ENCODE data around the gene ERC2.

Gene ERC2

DNA sequence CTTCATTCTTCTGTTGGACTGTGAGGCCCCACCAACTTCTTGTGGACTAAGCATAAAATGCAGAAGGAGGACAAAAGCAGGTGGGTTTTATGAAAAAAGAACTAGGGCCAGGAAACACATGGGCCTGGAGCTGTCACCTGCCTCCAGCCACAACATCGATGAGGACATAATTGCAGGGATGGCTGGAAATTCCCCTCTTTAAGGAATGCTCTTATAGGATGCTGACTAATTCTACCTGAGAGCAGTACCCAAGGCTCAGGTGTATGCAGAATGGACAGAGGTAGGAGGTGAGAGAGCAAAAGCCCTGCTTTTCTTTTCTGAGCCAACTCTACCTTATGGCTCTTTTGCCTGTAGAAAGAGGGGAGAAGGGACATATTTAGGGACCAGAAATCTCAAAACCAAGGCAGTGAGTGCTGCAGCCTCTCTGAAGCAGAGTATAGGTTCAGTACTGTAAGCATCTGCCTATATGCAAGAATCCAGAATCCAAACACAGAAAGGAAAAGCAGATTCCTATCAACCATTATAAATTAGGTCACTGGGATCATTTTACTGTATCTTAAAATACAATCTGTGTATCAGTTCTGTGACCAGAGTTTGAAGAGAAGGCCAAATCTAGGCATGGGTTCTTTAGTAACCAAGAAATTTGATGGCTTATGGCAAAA, 775.8 kb downstream of the ERC2 start:
- DNase-seq (ENCODE audit: low read depth in 2 of 3, low spot score in 1 of 3) = no peak

- DNase-seq (ENCODE audit: low read depth in 2 of 3, low spot score in 1 of 3) = no peak
Measured at GRCh38 chr3:55691141-55691540, 777.1 kb downstream of the ERC2 start.

DNA sequence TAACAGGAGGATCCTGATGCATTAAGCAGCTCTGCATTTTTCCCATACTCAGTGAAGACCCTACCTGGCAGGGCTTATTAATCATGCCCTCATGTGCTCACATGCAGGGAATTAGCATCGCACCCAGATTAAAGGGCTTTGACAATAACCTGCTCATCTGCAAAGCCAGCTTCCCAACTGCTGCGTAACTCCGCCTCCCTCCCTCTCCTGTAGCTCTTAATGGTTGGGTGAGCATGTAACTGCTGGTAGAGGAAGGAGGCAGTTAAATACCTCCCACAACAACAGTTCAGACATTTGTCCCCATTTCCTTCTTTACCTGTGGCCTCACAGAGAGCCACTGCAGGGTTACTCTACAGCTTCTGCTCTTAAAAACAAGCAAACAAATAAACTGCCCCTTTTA, 777.5 kb downstream of the ERC2 start:
- no peak for DNase-seq (ENCODE audit: low read depth in 2 of 3, low spot score in 1 of 3)

DNA sequence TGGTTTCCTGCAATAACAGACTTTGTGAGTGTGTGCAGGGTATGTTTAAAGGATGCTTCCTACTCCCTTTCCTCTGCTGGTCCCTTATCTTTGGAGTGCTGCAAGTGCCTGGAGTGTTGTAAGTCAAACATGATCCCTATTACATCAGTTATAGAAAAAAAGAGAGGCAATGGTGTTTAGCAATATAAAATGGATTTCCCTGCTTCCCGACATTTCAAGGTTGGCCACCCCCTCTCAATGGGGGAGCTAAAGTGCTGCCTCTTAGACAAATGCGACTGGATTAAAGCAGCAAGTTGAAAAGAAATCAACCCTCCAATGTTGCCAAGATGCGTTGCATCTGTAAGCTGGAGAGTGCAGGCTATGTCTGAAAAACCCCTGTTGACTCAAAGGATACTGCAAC, 778.1 kb downstream of the ERC2 start:
- DNase-seq (ENCODE audit: low read depth in 2 of 3, low spot score in 1 of 3) = no peak

GRCh38 chr3:55688154-55688553, 780.1 kb downstream of the ERC2 start:
- no peak for DNase-seq (ENCODE audit: low read depth in 2 of 3, low spot score in 1 of 3)

DNA sequence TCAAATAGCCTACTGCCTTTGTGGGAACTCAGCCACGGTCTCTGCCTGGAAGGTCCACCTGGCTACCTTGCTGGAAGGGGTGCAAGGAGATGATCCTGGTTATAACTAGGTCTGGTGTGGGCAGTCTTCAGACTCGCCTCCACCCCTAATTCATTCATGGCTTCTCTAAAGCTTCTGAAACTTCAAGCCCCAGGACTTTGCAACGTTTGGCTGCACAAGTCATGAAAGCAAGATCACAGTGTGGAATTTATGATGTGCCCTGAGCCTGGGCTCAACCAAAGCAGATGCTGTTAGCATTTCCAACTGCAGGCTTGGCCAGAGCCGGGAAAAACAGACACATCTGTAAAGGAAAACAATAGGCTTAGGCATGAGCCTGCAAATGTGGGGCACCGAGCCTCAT, 780.7 kb downstream of the ERC2 start:
- no peak for DNase-seq (ENCODE audit: low read depth in 2 of 3, low spot score in 1 of 3)

DNA sequence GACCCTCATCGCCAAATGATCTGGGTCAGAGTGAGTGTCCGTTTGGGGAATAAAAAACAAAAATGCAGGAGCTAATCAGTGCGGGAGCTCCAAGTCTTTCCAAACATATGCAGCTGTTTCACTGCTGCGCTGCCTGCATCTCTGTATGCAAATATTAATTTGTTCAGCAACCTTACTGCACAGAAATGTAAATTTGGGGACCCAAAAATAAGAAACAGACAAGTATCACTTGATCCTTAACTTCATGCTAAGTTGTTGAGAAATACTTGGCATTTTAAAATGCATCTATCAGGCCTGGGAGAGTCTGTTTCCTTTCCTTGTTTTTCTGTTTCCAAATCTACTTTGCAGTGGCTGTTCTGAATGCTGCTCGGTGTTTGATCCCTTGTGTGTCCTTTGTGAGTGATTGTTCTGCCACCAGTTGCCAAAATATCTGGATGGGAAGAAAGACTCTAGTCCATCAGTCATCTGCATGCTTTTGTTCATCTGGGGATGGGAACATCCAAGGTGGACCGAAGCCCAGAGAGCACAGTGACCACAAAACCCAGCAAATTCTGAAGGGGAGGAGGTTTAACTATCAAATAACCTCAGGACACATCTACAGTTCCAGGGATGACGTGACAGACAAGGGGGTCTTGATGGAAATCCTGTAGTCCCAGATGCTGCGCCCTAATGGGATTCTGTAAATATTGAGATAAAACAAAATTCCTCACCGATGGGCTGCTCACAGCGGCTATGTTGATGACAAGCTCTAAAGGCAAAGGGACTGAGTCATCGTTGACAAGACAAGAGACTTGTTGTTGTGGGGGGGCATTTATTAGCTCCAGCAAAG, 781.6 kb downstream of the ERC2 start:
- no peak for DNase-seq (ENCODE audit: low read depth in 2 of 3, low spot score in 1 of 3)

DNA sequence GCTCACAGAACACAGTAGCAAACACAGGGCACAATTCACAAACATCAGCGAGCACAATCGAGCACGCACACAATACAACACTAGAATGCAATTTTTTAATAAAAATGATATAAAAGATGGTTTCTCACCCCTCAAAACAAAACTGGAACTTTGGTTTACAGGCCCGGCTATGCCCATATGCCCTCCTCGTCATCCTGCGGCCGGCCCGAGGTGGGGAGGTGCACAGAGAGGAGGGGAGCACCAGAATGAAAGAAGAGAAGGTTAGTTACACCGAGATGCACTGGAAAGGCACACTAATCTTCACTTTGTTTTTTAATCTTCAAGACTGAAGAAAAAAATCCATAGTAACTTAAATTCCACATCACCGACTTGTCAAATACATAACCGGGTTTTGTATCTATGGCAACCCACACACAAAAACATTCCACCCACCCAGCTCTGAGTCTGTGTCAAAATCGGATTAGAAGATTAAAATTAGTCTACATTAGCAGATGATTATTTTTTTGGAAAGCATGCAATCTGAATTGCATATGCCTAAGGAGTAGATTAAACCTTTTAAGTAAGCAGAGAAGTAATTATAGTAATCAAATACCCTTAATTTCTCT, 784.5 kb downstream of the ERC2 start:
- DNase-seq (ENCODE audit: low read depth in 2 of 3, low spot score in 1 of 3) = no peak

DNA sequence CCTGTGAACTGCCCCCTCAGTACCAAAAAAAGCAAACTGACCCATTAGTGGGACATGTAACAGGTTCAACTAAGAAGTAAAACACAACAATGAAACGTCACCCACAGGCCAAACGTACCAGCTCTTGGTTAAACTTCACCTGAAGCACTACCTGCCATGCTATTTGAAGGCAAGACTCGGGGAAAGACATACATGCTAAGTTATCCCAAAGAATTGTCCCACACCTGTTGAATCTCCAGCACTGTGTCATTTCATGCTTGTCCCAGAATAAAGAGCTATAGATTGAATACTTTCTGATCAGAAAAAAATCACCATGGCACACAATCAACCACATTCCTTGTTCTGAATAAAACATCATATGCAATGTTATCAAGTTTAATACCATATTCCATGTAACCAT, 785.8 kb downstream of the ERC2 start:
- no peak for DNase-seq (ENCODE audit: low read depth in 2 of 3, low spot score in 1 of 3)

DNA sequence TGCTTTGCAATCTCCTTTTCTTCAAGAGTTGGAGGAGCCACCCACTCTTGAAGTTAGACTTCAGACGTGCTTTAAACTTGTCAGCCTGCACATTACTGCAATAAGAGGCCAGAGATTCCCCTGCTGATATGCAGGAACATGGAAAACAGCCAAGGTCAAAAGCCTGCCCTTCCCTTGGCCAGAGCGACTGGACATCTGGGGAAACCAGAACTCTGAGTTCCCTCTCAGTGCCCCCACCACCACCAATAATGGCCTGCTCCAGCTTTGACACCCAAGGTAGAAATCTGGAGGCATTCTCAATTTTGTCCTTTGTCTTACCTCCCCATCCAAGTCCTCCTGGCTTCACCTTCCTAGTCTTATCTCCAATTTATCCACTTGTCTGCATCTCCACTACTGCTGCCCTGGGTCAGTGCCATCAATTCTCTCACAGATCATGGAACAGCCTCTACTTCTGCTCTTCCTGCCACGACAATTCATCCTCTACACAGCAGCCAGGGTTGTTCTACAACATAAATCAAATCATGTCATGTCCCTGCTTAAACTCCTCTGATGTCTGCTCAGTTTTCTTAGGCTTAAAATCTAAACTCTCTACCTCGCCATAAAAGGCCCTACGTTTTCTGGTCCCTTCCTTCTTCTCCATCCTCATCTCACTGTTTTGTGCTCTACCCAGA, 789.6 kb downstream of the ERC2 start:
- no peak for DNase-seq (ENCODE audit: low read depth in 2 of 3, low spot score in 1 of 3)

GRCh38 chr3:55676643-55677042, 791.6 kb downstream of the ERC2 start:
- DNase-seq (ENCODE audit: low read depth in 2 of 3, low spot score in 1 of 3) = no peak

DNA sequence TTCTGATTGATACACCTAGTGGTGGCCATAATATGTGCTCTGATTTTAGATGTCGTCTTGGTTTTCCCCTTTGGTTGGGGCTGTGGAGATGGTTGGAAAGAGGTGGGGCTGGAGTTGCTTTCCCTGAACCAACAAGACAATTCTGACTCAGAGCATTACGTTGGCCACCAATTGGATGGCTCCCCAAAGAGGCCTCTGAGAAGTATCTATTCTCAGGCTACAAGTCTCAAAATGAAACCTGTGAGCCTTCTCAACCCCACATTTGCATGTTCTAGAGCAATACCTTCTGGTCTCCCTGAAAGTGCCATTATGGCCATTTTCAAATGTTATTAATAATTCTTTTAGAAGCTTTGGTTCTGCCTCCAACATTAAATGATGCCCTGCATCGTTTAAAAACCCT, 792.8 kb downstream of the ERC2 start:
- no peak for DNase-seq (ENCODE audit: low read depth in 2 of 3, low spot score in 1 of 3)

- DNase-seq (ENCODE audit: low read depth in 2 of 3, low spot score in 1 of 3) = no peak
Measured at GRCh38 chr3:55673764-55674163, 794.5 kb downstream of the ERC2 start.

DNA sequence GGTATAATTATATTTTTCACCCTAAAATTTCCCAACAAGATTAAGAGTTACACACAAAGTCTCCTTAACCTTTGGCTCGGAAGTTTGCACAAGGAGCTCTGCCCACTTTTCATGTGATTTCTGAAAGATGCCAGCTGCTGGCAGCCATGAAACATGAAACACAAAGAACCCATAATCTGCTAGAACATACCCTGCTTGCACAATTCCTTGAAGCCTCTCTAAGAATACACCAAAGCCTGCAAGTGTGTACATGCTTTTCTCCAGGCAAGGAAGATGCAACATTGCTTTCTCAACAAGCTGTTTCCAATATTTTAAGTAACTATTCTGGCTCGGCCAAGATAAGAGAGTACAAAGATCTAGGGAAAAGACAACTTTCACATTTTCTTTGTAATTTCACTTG, 799.1 kb downstream of the ERC2 start:
- DNase-seq (ENCODE audit: low read depth in 2 of 3, low spot score in 1 of 3) = no peak

GRCh38 chr3:55668359-55668758, 799.9 kb downstream of the ERC2 start:
- no peak for DNase-seq (ENCODE audit: low read depth in 2 of 3, low spot score in 1 of 3)

DNA sequence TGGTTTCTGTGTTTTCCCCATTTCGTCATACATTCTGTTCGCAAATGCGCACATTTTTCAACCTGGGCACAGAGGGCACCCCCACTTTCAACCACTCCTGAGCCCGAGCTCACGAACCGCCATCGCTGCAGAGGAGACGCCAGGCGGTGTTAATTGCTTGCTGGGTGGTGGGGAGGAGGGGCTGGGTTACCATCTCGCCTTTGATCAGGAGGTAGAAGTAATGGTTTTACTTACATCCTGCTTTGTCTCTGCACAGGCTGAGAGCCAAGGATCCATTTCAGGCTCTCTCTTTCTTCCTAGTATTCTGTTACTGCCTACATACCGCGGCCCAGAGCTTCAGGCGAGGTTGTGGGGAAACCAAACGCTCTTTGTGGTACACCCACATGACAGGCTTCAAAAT, 803.9 kb downstream of the ERC2 start:
- DNase-seq (ENCODE audit: low read depth in 2 of 3, low spot score in 1 of 3) = peak in 1 of 3 donors; percentile 0

GRCh38 chr3:55662683-55663082, 805.6 kb downstream of the ERC2 start:
- no peak for DNase-seq (ENCODE audit: low read depth in 2 of 3, low spot score in 1 of 3)

GRCh38 chr3:55661571-55661970, 806.7 kb downstream of the ERC2 start:
- DNase-seq (ENCODE audit: low read depth in 2 of 3, low spot score in 1 of 3) = no peak

- DNase-seq (ENCODE audit: low read depth in 2 of 3, low spot score in 1 of 3) = no peak
Measured at GRCh38 chr3:55661141-55661540, 807.1 kb downstream of the ERC2 start.

DNA sequence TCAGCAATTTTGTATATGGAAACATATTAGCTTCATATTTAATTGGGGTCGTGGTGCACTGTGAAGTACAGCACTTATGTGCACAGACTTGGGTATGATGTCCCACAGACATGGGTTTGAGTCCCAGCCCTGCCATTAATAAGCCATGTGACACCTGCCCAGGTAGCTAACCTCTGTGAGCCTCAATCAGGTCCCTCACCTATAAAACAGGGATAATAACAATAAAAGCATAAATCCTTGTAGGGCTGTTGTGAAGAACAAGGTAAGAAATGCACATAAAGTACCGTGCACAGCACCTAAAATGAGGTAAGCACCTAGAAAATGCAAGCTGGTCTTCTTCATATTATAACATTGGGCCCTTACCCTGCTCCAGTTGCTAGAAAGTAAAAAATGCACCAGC, 807.6 kb downstream of the ERC2 start:
- DNase-seq (ENCODE audit: low read depth in 2 of 3, low spot score in 1 of 3) = no peak

GRCh38 chr3:55659701-55660100, 808.6 kb downstream of the ERC2 start:
- no peak for DNase-seq (ENCODE audit: low read depth in 2 of 3, low spot score in 1 of 3)

Data from stimulated activated CD4-positive, alpha-beta T cell treated with anti-CD3 and anti-CD28 coated beads, Interleukin-12 subunit alpha, Interleukin-12 subunit beta, amount 100 ng/mL, for 48 hours (primary cell).